Body of pancreas (tissue), 4 donors: ENCODE results near the gene DOCK4. TPM values are rescaled to one million over a fixed set of nuclear protein-coding genes. Genes with fewer than 3 reads are reported as not detected.
A peak's percentile ranks its signal among the peaks of the same experiment; 100 is the strongest.

ENCODE experiments used
- ATAC-seq: fragments of 150-250 bp; one replicate; pipeline ENCODE4 v1.9.1; 2016
- DNase-seq, 4 donors: peaks; one replicate each; pipeline ENCODE4 v3.0.0-alpha.2; 2019
- H3K27ac ChIP-seq, 4 donors: fragments of 200-600 bp; sonication (generic); 1 replicate in 3 of 4; 2 replicates in 1 of 4; pipeline versions ENCODE4 v1.5.1 to v1.6.1; 2016 to 2019; ENCODE audit warnings: mild to moderate bottlenecking in 1 of 4, mixed read lengths in 1 of 4, moderate library complexity in 1 of 4
- H3K27me3 ChIP-seq, 2 donors: fragments of 200-600 bp; sonication (generic); one replicate each; pipeline ENCODE4 v1.6.0; 2016; ENCODE audit warnings: mild to moderate bottlenecking in 1 of 2
- H3K36me3 ChIP-seq, 2 donors: fragments of 200-600 bp; sonication (generic); replicated peaks in 1 of 2; 2 replicates each; pipeline ENCODE4 v1.5.1; 2016; ENCODE audit warnings: low read depth in 2 of 2; ENCODE audit not compliant: insufficient read depth in 1 of 2
- H3K4me1 ChIP-seq: fragments of 200-600 bp; sonication (generic); one replicate; pipeline ENCODE4 v1.6.0; 2016
- H3K4me3 ChIP-seq, 2 donors: fragments of 200-600 bp; sonication (generic); 1 replicate in 1 of 2; 2 replicates in 1 of 2; pipeline ENCODE4 v1.5.1; 2016 to 2019
- H3K9me3 ChIP-seq, 3 donors: fragments of 200-600 bp; sonication (generic); 1 replicate in 2 of 3; 2 replicates in 1 of 3; pipeline ENCODE4 v1.5.1; 2016
- CTCF ChIP-seq, 7 experiments: fragments of 450-650 bp in 4 of 7; fragments of 200-600 bp in 3 of 7; sonication (generic) in 3 of 7; IDR thresholded peaks; one replicate each; pipeline ENCODE4 v1.5.1; 2016 to 2019; ENCODE audit warnings: antibody characterized with exemption in 7 of 7
- POLR2A ChIP-seq, 3 donors: fragments of 450-650 bp; IDR thresholded peaks; one replicate each; pipeline ENCODE4 v1.6.1; 2016; ENCODE audit warnings: antibody characterized with exemption in 3 of 3, mild to moderate bottlenecking in 2 of 3
- WGBS, 2 donors: methylation state at CpG; one replicate each; pipeline ENCODE4 v1.1.5; 2017; 5-methylcytosine and 5-hydroxymethylcytosine counted together
- intact Hi-C: fragments of 100-400 bp; cut with DNase I; formaldehyde crosslinking; loops from one replicate; pipeline ENCODE4 v1.15.1; 2023
- total RNA-seq, 2 donors: library from RNA; depleted of rRNA; stranded (reverse); fragments of >200 nt; gene quantifications; one replicate each; pipeline ENCODE4 v1.1.0, GENCODE V29; 2016

DOCK4 gene
- total RNA-seq, 2 donors from 2014 or later = 24.9 to 34.6 TPM

- WGBS, 2 donors = 93 to 95% methylated on average over 10 of the region's 10 CpGs
Measured at GRCh38 chr7:111853201-111853990, 352.8 kb downstream of the DOCK4 start.

GRCh38 chr7:111852081-111852480 lies 354.1 kb downstream of the DOCK4 start:
- intact Hi-C loops = loop anchor here (10.0 kb wide), 1 partner anchor 87 kb away; no protein-coding TSS in a partner anchor
- Histone ChIP-seq H3K4me1 (peaks cover 7% of the 10 kb centered on the region), H3K4me3 (no peak overlapping the region), H3K27me3 (no peaks in the 10 kb centered on the region), H3K36me3 (no peaks in the 10 kb centered on the region), H3K27ac (no peak overlapping the region), H3K9me3 (no peaks in the 10 kb centered on the region)
- ATAC-seq (no peak), DNase-seq (no peak)
- WGBS, 2 donors = 93 to 99% methylated on average over 7 of the region's 7 CpGs
- TF ChIP-seq POLR2A (IDR thresholded peaks at IDR 0.05) (no peak), CTCF (IDR thresholded peaks at IDR 0.05) (no peak)

More at GRCh38 chr7:111853201-111853990, 352.8 kb downstream of the DOCK4 start:
- no peak overlapping the region for H3K27ac ChIP-seq
- H3K4me3 ChIP-seq = no peak overlapping the region
- no peaks in the 10 kb centered on the region for H3K27me3 ChIP-seq
- intact Hi-C loops = loop anchor here (10.0 kb wide), 1 partner anchor 89 kb away; no protein-coding TSS in a partner anchor
- no peak for DNase-seq
- H3K9me3 ChIP-seq = no peaks in the 10 kb centered on the region
- ATAC-seq = no peak
- TF ChIP-seq POLR2A (IDR thresholded peaks at IDR 0.05) (no peak), CTCF (IDR thresholded peaks at IDR 0.05) (no peak)
- H3K4me1 ChIP-seq = peaks cover 7% of the 10 kb centered on the region
- no peaks in the 10 kb centered on the region for H3K36me3 ChIP-seq

DNA sequence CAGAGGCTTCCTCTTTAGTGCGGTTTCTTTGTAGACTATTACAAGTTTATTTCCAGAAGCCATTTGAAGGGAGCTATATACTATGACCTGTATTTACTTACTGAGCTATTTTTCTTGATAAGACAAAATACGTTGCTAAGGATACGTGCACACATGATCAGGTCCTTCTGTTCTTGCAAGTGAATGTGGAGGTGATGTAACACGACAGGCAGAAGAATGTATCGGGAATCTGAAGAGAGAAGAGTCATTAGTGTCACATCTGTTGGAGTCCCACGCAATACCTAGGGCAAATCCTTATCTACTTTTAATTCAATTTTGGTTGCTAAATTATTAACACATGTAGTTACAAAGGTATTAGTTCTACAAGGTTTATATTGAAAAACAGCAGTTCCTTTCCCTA lies 359.3 kb downstream of the DOCK4 start:
- 29 to 47% methylated on average over 6 of the region's 6 CpGs for WGBS, 2 donors
- H3K4me3 ChIP-seq = no peak overlapping the region
- peak; percentile 87 for ATAC-seq

GRCh38 chr7:111845853-111846252 lies 360.3 kb downstream of the DOCK4 start:
- no peak for ATAC-seq
- 91 to 93% methylated on average over 4 of the region's 4 CpGs for WGBS, 2 donors

More for the DNA sequence above, 359.3 kb downstream of the DOCK4 start:
- H3K27me3 ChIP-seq = no peaks in the 10 kb centered on the region
- no peak for TF ChIP-seq CTCF (IDR thresholded peaks at IDR 0.05)
- no peak for TF ChIP-seq POLR2A (IDR thresholded peaks at IDR 0.05)
- DNase-seq = peak in 1 of 4 donors; percentile 7
- H3K36me3 ChIP-seq = no peaks in the 10 kb centered on the region
- no peaks in the 10 kb centered on the region for H3K4me1 ChIP-seq
- no peak overlapping the region for H3K27ac ChIP-seq
- intact Hi-C loops = no loop called here
- no peaks in the 10 kb centered on the region for H3K9me3 ChIP-seq

More at GRCh38 chr7:111845853-111846252, 360.3 kb downstream of the DOCK4 start:
- Histone ChIP-seq H3K27me3 (no peaks in the 10 kb centered on the region), H3K36me3 (no peaks in the 10 kb centered on the region), H3K9me3 (no peaks in the 10 kb centered on the region), H3K4me1 (no peaks in the 10 kb centered on the region), H3K27ac (no peak overlapping the region), H3K4me3 (no peak overlapping the region)
- TF ChIP-seq CTCF (IDR thresholded peaks at IDR 0.05) = no peak
- no peak for TF ChIP-seq POLR2A (IDR thresholded peaks at IDR 0.05)
- DNase-seq = no peak
- intact Hi-C loops = no loop called here
